GM18873 (cell line): ENCODE data around the gene DCBLD2.
"Not testable (repeated sequence)": the region's sequence is repeated elsewhere in the genome, so short reads cannot be mapped to it uniquely, and the experiment has no call there.

ENCODE experiments used
- ATAC-seq: cut with Tn5 transposase; IDR thresholded peaks from one replicate; pipeline ENCODE4 v1.9.1; 2021; ENCODE audit warnings: mild to moderate bottlenecking, moderate library complexity, moderate number of reproducible peaks; ENCODE audit not compliant: unreplicated experiment, low FRiP score

Gene DCBLD2

GRCh38 chr3:98839846-98840245, 61.6 kb downstream of the DCBLD2 start:
- ATAC-seq = no peak

- not testable (repeated sequence) for ATAC-seq
Observed at GRCh38 chr3:98831060-98831459, 70.4 kb downstream of the DCBLD2 start.

- no peak for ATAC-seq
Observed at GRCh38 chr3:98829246-98829832, 72.2 kb downstream of the DCBLD2 start.

- ATAC-seq = no peak
Observed at GRCh38 chr3:98827221-98827920, 74.1 kb downstream of the DCBLD2 start.

- no peak for ATAC-seq
Observed at GRCh38 chr3:98826126-98826525, 75.4 kb downstream of the DCBLD2 start.

- ATAC-seq = no peak
Observed at GRCh38 chr3:98824256-98824655, 77.2 kb downstream of the DCBLD2 start.

GRCh38 chr3:98823791-98824190, 77.7 kb downstream of the DCBLD2 start:
- no peak for ATAC-seq

- ATAC-seq = no peak
Observed at GRCh38 chr3:98821063-98821462, 80.4 kb downstream of the DCBLD2 start.

GRCh38 chr3:98817547-98818041, 83.9 kb downstream of the DCBLD2 start:
- ATAC-seq = peak; percentile 82

GRCh38 chr3:98814817-98815420, 86.6 kb downstream of the DCBLD2 start:
- no peak for ATAC-seq

- ATAC-seq = peak; percentile 37
Observed at GRCh38 chr3:98812851-98813374, 88.6 kb downstream of the DCBLD2 start.

GRCh38 chr3:98811048-98811447, 90.4 kb downstream of the DCBLD2 start:
- ATAC-seq = no peak

- ATAC-seq = no peak
Observed at GRCh38 chr3:98809557-98809956, 91.9 kb downstream of the DCBLD2 start.

GRCh38 chr3:98808071-98808470, 93.4 kb downstream of the DCBLD2 start:
- no peak for ATAC-seq

- ATAC-seq = no peak
Observed at GRCh38 chr3:98807561-98807960, 93.9 kb downstream of the DCBLD2 start.

GRCh38 chr3:98807011-98807410, 94.5 kb downstream of the DCBLD2 start:
- no peak for ATAC-seq

- no peak for ATAC-seq
Observed at GRCh38 chr3:98806521-98806920, 95.0 kb downstream of the DCBLD2 start.

GRCh38 chr3:98805571-98805970, 95.9 kb downstream of the DCBLD2 start:
- ATAC-seq = no peak

- ATAC-seq = no peak
Observed at GRCh38 chr3:98801043-98801747, 100.3 kb downstream of the DCBLD2 start.

GRCh38 chr3:98800401-98800800, 101.1 kb downstream of the DCBLD2 start:
- no peak for ATAC-seq

GRCh38 chr3:98799479-98799878, 102.0 kb downstream of the DCBLD2 start:
- no peak for ATAC-seq
